GM21576 (cell line): ENCODE measurements around the gene CLSTN2.

Experiments
- ATAC-seq: cut with Tn5 transposase; IDR thresholded peaks from one replicate; pipeline ENCODE4 v1.9.1; 2021; ENCODE audit warnings: mild to moderate bottlenecking, moderate library complexity; ENCODE audit not compliant: unreplicated experiment

Gene CLSTN2

DNA sequence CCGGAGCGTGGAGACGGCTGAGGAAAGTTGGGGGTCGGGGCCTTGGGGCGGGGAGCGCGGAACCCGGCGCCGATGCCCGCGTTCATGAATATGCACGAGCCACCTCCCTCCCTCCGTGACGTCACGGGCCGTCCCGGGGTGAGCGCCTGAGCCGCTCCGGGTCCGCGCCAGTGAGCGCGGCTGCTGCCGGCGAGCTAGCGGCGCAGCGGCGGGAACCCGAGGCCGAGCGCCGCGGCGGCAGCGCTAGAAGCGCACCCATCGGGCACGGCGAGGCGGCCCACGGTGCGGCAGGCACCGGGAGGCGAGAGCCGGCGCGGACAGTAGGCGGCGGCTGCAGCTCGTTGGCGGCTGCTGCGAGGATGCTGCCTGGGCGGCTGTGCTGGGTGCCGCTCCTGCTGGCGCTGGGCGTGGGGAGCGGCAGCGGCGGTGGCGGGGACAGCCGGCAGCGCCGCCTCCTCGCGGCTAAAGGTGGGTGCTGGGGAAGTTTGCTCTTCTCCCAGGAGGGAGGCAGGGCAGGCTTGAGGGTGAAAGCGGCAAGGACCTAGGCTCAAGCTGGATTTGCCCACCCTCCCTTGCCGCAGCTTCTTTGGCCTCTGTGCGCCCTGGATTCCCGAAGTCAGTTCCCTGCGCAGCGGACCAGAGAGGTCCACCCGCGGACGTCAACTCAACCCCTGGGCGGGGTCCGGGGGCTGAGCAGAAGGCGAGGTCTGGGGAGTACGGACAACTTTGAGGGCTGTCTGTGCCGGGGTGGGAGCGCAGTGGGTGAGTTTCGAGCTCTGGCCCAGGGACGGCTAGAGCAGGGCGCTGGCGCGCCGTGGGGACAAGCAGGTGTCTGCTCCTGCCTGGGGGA, at the start of gene CLSTN2:
Gene CLSTN2, plus strand, starts transcription at position 170 of the 850 bp plus-strand sequence.
- no peak for ATAC-seq

DNA sequence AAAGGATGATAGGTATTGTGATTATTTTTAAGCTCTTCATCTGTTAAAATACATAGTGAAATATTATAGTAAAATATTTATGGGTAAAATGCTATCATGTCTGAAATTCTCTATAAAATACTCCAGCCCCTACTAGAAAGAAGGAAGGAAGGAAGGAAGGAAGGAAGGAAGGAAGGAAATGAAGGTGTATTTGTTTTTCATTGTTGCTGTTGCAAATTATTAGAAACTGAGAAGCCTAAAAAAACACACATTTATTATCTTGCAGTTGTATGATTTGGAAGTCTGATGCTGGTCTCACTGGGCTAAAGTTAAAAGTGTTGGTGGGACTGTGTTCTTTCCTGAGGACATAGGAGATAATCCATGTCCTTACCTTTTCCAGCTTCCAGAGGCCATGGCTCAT, 47.6 kb upstream of the CLSTN2 start:
- no peak for ATAC-seq

DNA sequence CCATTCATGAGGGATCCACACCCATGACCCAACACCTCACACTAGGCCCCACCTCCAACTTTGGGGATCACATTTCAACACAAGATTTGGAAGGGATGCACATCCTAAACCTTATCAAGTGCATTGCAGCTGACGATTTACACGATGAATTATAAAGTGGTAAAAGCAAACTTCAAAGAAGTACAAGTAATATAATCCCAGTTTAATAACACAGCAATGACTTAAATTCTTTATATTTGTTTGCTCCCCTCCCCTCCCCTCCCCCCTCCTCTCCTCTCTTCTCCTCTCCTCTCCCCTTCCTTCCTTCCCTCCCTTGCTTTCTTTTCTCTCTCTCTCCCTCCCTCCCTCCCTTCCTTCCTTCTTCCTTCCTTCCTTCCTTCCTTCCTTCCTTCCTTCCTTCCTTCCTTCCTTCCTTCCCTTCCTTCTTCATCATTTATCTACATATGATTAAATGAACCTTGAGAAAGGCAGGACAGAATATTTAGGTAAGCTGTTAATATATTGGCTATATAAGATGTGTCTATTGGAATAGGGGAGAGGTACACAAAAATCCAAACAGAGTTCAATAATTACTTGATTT, 46.3 kb upstream of the CLSTN2 start:
- ATAC-seq = no peak

DNA sequence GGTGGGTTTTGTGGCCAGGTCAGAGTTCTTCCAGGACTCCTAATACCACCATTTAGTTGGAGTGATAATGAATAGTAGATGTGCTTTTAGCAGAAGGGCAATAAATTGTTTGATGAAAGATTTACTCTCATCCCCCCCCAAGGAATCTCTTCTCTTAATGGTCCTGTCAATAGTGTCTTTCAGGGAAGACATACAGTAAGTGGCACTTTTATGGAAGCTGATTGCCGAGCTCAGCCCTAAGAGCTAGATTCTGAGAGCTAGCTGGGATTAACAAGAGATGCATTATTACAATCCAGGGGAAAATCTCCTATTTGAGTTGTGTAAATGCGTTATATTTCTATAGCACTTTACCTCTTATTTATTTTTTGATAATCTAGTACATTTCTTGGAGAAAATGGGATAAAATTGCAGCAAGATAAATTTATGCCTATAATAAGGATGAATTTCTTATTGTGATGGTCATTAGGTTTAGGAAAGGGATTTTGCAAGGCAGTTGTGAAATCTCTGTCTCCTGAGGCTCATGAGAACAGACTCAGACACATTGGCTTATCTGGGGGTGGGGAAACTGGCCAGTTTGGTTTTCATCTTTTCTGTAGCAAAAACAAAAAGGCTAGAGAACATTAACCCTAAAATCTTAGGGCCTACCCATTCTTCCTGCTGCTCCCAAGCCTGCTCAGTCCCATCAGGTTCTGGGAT, 41.6 kb upstream of the CLSTN2 start:
- ATAC-seq = no peak

DNA sequence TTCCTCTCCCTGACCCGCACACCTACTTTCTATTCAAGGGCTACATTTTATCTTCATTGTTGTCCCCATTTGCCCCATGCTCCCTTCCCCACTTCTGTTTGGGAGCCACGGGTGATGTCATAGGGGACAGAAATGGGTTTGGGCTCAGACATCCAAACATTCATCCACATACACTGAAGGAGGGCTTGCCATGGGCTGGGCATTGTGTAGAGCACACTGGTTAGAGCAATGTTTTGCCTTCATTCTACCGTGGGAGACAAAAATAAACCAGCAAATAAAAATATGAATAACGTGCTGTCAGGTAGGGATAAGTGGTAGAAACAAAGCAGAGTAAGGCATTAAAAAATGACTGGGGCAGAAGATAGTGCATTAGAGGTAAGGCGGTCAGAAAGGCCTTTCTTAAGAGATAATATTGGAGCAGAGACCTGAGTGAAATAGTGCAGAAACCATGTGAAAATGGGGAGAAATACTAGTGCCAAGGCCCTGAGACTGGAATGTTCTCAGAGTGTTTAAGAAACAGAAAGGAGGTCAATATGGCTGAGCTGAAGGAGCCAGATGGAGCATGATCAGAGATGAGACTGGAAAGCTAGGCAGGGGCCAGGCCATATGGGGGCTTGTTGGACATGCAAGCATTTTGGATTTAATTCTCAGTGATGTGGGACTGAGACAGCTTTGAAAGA, 40.9 kb upstream of the CLSTN2 start:
- ATAC-seq = no peak

DNA sequence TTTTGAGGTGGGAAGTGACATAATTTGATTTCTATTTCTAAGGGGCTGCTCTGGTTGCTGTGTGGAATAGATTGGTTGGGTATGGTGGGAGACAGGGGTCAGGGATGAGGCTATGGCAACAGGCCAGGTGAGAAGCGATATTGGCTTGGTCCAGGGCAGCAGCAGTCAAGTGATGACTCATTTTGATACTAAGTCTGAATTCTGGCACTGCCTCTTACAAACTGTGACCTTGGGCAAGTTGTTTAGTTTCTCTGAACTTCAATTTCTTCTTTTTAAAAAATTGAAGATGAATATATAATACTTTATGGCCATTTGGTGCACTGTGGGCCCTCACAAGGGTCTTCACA, 40.4 kb upstream of the CLSTN2 start:
- ATAC-seq = no peak

DNA sequence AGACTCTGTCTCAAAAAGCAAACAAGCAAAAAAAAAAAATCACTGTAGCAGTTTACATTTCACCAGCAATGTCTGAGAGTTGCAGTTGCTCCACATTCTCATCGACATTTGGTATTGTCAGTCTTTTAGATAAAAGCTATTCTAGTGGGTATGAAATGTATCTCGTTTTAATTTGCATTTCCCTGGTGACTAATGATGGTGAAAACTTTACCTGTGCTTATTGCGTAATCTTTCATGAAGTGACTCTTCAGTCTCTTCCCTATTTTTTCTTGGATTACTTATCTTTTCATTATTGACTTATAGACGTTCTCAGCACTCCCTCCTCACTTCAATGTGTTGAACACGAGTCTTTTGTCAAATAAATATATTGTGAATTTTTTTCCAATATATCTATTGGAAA, 37.2 kb upstream of the CLSTN2 start:
- ATAC-seq = no peak

DNA sequence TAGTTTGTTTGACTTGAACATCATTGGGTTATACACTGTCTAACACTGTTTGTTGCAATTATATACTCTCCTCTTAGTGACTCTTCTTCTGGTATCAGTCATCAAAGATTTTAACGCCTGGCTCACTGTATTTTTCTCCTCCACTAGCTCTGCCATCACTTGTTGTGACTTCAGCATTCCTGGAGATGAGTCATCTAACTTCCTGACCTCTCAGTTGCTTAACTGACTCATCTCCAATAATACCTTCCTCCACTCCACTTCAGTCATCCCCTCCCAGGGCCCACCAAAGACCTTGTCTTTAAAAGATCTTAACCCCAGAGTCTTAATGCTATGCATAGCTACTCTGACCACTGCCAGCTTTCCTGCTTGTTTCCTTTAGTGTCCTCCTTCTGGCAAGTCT, 28.6 kb upstream of the CLSTN2 start:
- no peak for ATAC-seq

DNA sequence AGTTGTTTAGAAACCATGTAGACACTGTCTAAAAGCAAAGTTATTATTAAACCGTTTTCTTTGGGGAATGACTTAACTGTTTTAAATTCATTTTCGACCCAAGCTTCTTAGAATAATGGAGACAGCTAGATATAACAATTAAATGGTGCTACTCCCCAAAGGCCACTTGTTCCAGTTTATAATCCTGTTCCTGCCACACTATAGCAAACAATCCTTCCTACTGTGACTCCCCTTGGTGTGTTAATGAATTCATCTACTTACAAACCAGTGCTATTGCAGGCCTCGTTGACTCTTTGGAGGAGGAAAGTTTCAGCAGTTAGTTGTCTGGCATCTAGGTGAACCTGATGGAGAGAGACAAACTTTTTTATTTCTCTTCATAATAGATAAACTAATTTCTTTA, 25.2 kb upstream of the CLSTN2 start:
- ATAC-seq = no peak

DNA sequence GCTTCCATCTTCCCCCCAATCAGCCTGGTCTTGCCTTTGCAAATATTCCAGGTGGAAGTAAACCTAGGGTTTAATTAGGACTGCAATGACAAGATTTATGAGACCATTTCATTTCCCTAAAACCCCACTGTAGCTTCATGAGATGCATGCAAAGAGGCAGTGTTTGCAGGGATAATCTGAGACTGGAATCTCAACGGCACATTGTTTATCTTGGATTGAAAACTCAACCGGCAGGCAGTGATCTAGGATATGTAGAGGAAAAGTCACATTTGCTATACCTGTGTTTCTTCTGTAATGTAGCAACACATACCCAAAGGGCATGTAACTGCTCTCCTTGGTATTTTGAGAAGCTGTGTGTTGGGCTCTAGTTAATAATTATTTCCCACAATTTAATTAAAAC, 18.7 kb upstream of the CLSTN2 start:
- ATAC-seq = no peak

DNA sequence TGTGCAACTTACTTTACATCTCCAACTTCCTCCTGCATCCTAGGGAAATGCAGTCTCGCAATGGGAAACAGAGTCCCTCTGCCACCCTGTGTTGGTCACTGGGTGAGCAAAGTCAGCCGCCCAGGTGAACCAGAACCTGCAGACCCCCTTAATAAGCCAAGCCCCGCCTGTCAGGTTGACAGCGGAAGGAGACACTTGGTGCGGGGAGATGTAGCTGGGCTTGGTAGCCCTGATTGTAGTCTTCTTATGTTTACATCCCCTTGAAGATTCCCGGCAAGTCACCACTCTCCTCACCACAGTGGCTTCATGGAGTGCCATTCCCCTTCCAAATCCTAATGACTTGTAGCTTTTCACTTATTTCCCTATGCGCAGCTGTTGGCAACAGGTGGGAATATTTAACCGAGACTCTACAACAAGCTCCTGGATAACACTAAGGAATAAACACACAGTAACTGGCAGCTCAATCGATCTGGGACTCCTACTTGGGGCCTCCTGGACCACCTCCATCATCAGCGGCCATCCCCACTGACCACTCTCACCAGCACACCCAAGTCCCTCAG, 17.7 kb upstream of the CLSTN2 start:
- no peak for ATAC-seq

DNA sequence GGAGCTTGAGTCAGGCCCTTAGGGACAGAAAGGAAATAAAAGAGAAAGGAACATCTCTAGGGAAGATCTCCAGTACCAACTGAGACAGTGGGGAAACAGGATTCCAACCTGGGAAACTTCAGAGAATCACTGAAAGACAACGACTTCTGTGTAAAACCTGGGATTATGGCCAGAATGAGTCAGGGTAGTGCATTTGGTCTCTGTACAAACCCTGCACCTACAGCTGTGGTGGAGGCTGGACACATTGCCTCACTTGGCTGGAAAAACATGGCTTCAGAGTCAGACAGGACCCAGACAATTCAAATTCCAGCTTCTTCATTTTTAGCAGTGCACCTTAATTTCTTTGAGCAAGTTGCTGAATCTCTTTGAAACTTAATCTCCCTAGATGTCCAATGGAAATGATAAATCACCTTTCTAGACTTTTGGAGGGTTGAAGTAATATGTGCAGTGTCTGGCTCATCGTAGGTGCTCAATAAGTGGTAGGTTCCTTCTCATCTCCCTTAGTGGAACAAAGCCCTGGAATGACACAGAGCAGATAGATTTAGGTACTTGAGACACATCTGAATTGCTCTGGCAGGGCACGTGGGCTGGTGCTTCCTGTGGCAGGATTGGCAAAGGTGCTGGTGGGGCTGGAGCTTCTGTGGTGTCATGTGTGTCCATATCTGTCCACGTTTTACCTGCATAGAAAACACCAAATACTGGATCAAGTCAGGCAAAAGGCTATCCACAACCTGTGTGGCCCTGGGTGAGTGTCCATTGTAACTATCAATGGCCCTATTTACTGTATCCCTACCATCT, 6.1 kb upstream of the CLSTN2 start:
- no peak for ATAC-seq

DNA sequence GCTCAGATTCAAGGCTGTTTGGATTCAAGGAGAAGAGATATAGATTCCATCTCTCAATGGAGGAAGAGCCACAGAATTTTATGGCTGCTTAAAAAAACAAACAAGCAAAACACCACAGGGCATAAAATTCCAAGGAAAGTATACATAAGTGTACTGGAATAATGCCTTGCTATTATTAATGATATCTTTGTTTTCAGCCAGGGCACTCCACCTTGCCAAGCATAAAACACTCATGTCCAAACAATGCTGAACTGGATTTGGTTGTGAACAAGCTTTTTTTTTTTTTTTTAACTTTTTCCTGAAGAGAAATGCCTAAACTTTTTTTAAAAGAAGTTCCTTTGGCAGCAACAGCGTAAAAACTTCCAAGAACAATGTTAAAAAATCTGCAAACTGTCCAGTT, 4.8 kb upstream of the CLSTN2 start:
- no peak for ATAC-seq

DNA sequence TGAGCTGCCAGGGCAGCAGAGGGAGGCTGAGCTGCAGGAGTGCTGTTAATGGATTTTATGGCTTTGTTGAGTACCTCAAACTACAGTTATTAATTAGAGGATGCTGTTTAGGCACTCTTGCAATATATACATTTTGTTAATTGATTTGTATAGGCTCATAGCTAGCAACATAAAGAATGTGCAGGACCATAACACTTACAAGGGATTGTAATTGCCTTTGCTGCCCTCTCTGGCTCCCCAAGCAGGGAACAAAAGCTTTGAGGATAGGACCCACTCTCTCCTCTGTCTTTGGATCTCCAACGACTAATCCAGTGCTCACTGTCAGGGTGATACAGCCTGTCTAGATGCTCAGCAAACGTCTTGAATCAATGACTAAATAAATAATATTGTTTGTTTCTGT, 1.2 kb upstream of the CLSTN2 start:
- no peak for ATAC-seq

DNA sequence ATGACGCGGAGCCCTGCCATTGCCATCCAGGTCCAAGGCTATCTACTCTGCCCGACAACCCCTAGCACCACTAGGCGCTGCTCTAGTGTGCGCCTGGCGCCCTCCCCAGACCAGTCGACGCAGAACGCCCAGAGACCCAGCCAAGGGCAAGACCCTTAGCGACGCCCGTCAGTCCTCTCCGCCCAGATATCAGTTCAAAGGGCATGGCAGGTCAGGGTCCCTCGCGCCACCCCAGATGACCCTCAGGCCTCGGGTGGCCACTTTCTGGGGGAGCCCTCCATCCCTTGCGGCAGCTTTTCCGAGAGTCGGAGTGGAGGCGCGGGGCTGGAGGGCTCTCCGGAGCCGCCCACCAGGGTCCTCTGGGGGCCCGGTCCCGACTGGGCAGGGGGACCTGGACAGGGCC, 371 bp upstream of the CLSTN2 start:
- ATAC-seq = no peak

DNA sequence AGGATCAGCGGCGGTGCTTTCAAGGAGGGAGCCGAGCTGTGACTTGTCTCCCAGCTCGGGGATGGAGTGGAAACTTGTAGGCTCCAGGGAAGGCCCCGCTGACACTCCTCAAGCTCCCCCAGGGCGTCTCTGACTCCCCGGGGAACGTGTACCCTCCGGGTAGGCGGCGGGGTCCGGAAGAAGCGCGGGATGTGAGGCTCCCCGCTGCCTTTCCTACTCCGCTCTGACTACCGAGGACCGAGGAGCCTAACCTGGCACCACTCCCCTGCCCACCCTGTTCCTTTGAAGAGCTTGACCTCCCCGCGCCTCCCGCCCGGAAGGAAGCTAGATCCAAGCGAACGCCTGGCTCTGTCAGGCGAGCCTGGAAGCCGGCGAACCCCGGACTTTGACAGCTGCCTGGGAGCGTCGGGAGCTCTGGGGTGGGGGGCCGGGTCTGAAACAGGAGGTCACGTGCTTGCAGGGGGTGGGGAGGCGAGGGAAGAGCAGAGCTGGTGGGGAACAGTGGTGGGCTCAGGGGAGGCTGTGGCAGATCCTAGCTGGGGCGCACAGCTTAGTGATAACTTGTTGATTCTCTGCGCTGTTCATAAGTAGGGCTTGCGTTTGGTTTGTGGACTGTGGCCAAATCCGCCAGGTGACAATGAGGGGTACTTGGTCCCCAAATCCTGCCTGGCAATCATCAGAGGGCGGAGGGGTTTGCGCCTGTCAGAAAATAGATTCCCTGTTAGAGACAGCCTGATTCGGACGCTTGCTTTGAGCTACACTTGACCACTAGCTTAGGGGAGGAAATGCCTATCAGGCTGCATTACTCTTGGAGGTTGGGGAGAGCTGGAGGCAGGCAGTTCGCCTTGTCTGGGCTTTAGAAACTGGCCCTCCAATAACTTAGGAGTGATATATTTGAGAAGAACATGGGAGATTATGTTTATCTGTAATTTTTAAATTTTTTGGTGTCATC, 1.2 kb downstream of the CLSTN2 start:
- no peak for ATAC-seq

DNA sequence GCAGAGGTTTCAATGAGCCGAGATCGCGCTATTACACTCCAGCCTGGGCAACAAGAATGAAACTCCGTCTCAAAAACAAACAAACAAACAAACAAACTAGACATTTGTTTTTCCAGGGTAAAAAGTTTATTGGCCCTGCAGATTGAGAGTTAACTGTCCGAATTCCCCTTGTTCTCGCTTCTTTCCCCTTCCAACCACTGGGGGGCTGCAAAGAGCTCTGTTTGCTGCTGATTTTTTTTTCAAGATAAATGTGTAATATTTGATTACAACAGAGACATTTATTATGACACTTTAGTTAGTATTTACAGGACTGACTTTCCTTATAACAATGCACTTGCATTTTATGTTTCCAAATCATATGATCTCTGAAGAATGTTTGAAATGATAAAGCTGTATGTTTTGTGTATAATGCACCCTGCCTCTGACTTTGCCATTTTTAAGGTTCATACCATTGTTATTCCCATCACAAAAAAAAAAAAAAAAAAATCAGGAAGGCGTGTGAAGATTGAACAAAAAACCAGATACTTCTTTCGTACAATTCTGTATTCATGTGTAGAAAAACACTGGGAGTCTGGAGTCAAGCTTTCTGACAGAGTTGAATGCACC, 2.8 kb downstream of the CLSTN2 start:
- ATAC-seq = no peak

DNA sequence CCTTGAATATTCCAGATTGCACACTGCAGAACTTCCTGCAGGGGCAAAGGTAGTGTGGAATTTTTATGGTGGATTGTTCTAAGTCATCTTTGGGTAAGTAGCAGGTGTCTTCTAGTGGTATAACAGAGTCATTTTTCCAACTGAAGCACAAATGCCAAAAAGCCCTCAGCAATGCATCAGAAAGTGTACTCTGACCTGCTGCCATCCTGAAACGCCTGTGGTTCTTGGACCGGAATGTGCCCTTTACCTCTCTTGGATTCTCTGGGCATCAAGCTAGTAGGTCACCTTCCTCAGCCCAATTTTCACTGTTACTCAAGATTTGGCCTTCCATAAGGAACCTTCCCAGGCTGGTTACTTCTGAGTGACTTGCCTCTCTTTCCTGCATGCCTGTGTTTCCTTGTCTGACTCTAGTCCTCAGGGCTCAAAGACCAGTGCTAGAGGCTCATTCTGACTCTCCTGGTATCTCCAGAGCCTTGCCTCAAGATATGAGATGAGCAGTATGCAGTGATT, 4.8 kb downstream of the CLSTN2 start:
- ATAC-seq = no peak

DNA sequence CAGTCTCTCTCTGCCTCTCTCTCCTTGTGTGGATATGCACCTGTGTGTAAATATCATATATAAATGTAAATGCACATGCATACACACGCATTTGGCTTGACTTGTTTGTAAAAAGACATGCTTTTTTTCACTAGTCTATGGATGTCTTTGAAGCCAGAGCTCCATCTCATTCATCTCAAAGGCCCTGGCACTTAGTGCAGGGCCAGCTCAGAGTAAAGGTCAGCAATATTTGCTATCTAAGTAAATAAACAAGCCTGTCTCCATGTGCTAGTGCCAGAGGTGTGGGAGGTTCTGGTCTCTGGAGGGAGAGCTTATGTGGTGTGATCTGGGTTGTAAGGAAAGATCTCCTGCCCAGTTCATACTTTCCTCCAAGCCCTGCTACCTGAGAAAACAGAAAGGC, 5.6 kb downstream of the CLSTN2 start:
- no peak for ATAC-seq
